ENCODE data around the gene CBLB. TPM values are rescaled to one million over a fixed set of nuclear protein-coding genes. Genes with fewer than 3 reads are reported as not detected.
A peak's percentile ranks its signal among the peaks of the same experiment; 100 is the strongest.

Gene CBLB
- total and polyA plus RNA-seq, 2 experiments from 2014 or later = 36.6 to 41.9 TPM

DNA sequence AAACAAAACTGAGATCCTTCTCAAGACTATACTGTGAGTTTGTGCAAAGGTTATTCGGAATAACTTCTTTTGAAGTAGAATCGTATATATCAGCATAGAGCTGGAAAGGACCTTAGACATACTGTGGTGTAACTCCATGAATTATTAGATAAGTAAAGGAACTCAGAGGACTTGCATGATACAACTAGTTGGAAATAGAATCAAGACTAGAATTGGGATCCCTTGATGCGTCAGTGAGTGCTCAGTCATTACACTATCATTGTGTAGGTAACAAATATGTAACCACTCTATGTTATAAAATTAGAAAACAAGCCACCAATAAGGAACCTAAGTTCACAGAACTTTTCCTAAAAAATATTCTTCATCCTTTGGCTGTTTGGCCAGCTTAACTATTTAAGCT lies 61.1 kb downstream of the CBLB start:
- DNase-seq = no peak
- 95 to 97% methylated on average over 3 of the region's 3 CpGs for WGBS, 2 experiments (ENCODE audit: low coverage in 1 of 2, low lambda C conversion rate in 2 of 2, missing lambda C conversion rate in 2 of 2)
- Histone ChIP-seq H2AFZ (no peak overlapping the region), H3K4me1 (ENCODE audit: insufficient read depth) (peaks cover 67% of the 10 kb centered on the region), H3K27ac (no peak overlapping the region), H3K9me2 (ENCODE audit: insufficient read depth) (no peaks in the 10 kb centered on the region), H3K4me3 (no peak overlapping the region), H3K79me2 (ENCODE audit: insufficient read depth) (peaks cover 100% of the 10 kb centered on the region), H3K9ac (no peak overlapping the region), H3K9me3 (ENCODE audit: low read depth) (no peaks in the 10 kb centered on the region), H4K20me1 (ENCODE audit: insufficient read depth) (peaks cover 4% of the 10 kb centered on the region; the same call in 1 of the 2 replicates), H3K4me2 (ENCODE audit: unreplicated experiment) (no peak overlapping the region), H3F3A (ENCODE audit: insufficient read depth) (peaks cover 68% of the 10 kb centered on the region), H3K27me3 (replicated peaks; ENCODE audit: insufficient read depth) (no peaks in the 10 kb centered on the region), H3K36me3 (ENCODE audit: low read depth) (peaks cover 6% of the 10 kb centered on the region; the same call in 1 of the 2 replicates)
- TF ChIP-seq EZH2phosphoT487 (IDR thresholded peaks at IDR 0.05; ENCODE audit: insufficient read depth, low read depth) (no peak), EZH2 (IDR thresholded peaks at IDR 0.05; ENCODE audit: insufficient read depth, poor library complexity, severe bottlenecking) (no peak)
- in situ Hi-C loops (cut with MboI) = no loop called here

DNA sequence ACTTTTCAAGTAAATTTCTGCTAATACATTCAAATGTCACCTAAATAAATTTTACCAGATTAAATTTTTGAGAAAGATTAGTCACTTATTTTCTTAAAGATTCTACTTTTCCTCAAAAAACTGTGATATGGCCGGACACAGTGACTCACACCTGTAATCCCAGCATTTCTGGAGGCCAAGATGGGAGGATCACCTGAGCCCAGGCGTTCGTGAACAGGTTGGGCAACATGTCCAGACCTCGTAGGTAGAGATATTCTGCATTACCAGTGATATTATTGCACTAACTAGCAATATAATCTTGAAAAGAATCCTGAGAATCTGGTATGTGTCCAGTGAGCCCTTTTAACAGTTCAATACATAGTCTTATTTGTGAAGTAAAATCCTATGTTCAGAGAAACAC lies 61.7 kb downstream of the CBLB start:
- H3K27me3 ChIP-seq (replicated peaks; ENCODE audit: insufficient read depth) = no peaks in the 10 kb centered on the region
- H3K9me2 ChIP-seq (ENCODE audit: insufficient read depth) = no peaks in the 10 kb centered on the region
- no peak for DNase-seq
- TF ChIP-seq EZH2 (IDR thresholded peaks at IDR 0.05; ENCODE audit: insufficient read depth, poor library complexity, severe bottlenecking) = no peak
- H3K36me3 ChIP-seq (ENCODE audit: low read depth) = peaks cover 6% of the 10 kb centered on the region; the same call in 1 of the 2 replicates
- H3K27ac ChIP-seq = peak overlapping the region; percentile 58; the same call in 1 of the 2 replicates
- no peak overlapping the region for H3K4me3 ChIP-seq
- H4K20me1 ChIP-seq (ENCODE audit: insufficient read depth) = peaks cover 4% of the 10 kb centered on the region; the same call in 1 of the 2 replicates
- in situ Hi-C loops (cut with MboI) = no loop called here
- H3F3A ChIP-seq (ENCODE audit: insufficient read depth) = peaks cover 64% of the 10 kb centered on the region
- H2AFZ ChIP-seq = no peak overlapping the region
- peaks cover 62% of the 10 kb centered on the region for H3K4me1 ChIP-seq (ENCODE audit: insufficient read depth)
- no peaks in the 10 kb centered on the region for H3K9me3 ChIP-seq (ENCODE audit: low read depth)
- peaks cover 100% of the 10 kb centered on the region for H3K79me2 ChIP-seq (ENCODE audit: insufficient read depth)
- no peak overlapping the region for H3K4me2 ChIP-seq (ENCODE audit: unreplicated experiment)
- H3K9ac ChIP-seq = no peak overlapping the region
- 98 to 99% methylated on average over 4 of the region's 4 CpGs for WGBS, 2 experiments (ENCODE audit: low coverage in 1 of 2, low lambda C conversion rate in 2 of 2, missing lambda C conversion rate in 2 of 2)

DNA sequence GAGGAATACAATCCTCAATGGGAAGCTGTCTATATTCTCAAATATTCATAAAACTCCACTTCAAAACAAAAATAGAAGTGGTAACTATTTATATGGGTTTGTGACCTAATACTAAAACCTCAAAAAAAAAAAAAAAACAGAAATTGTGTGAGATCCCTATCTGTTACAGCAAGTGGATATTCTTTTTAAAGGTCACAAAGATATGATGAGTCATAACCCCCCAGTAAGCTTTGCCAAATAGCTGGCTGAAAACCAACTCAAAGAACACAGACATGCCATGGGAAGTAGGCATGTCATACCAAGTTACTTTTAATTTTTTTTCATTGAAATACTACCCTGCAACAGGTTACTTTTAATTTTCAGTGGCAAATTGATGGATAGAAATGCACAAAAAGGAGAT lies 62.5 kb downstream of the CBLB start:
- peaks cover 64% of the 10 kb centered on the region for H3F3A ChIP-seq (ENCODE audit: insufficient read depth)
- TF ChIP-seq EZH2phosphoT487 (IDR thresholded peaks at IDR 0.05; ENCODE audit: insufficient read depth, low read depth) = no peak
- no peak for TF ChIP-seq EZH2 (IDR thresholded peaks at IDR 0.05; ENCODE audit: insufficient read depth, poor library complexity, severe bottlenecking)
- peak; percentile 72 for DNase-seq
- peak overlapping the region; percentile 15; the same call in 1 of the 2 replicates for H3K9ac ChIP-seq
- H3K79me2 ChIP-seq (ENCODE audit: insufficient read depth) = peaks cover 100% of the 10 kb centered on the region
- peak overlapping the region; percentile 20 for H3K4me2 ChIP-seq (ENCODE audit: unreplicated experiment)
- in situ Hi-C loops (cut with MboI) = no loop called here
- peak overlapping the region; percentile 58 for H3K27ac ChIP-seq
- H3K4me1 ChIP-seq (ENCODE audit: insufficient read depth) = peaks cover 60% of the 10 kb centered on the region
- peaks cover 4% of the 10 kb centered on the region; the same call in 1 of the 2 replicates for H4K20me1 ChIP-seq (ENCODE audit: insufficient read depth)
- H2AFZ ChIP-seq = no peak overlapping the region
- H3K36me3 ChIP-seq (ENCODE audit: low read depth) = peaks cover 6% of the 10 kb centered on the region; the same call in 1 of the 2 replicates
- no peaks in the 10 kb centered on the region for H3K27me3 ChIP-seq (replicated peaks; ENCODE audit: insufficient read depth)
- H3K4me3 ChIP-seq = no peak overlapping the region
- H3K9me2 ChIP-seq (ENCODE audit: insufficient read depth) = no peaks in the 10 kb centered on the region
- H3K9me3 ChIP-seq (ENCODE audit: low read depth) = no peaks in the 10 kb centered on the region

DNA sequence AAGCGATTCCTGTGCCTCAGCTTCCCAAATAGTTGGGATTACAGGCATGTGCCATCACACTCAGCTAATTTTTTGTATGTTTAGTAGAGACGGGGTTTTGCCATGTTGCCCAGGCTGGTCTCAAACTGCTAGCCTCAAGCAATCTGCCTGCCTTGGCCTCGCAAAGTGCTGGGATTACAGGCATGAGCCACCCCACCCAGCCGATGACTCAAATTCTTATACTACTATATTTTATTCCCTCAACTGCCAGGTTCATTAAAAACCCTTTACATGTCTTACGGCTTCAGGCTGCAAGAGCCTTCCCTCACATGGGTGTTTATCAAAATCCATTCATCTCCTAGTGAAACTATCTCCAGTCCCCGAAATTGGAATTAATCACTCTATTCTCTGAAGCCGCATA lies 63.4 kb downstream of the CBLB start:
- no peak overlapping the region for H3K4me2 ChIP-seq (ENCODE audit: unreplicated experiment)
- no peak overlapping the region for H3K9ac ChIP-seq
- no peaks in the 10 kb centered on the region for H3K9me2 ChIP-seq (ENCODE audit: insufficient read depth)
- peaks cover 100% of the 10 kb centered on the region for H3K79me2 ChIP-seq (ENCODE audit: insufficient read depth)
- H2AFZ ChIP-seq = no peak overlapping the region
- no peaks in the 10 kb centered on the region for H3K27me3 ChIP-seq (replicated peaks; ENCODE audit: insufficient read depth)
- 83 to 87% methylated on average over 7 of the region's 7 CpGs for WGBS, 2 experiments (ENCODE audit: low coverage in 1 of 2, low lambda C conversion rate in 2 of 2, missing lambda C conversion rate in 2 of 2)
- TF ChIP-seq EZH2phosphoT487 (IDR thresholded peaks at IDR 0.05; ENCODE audit: insufficient read depth, low read depth) = no peak
- TF ChIP-seq EZH2 (IDR thresholded peaks at IDR 0.05; ENCODE audit: insufficient read depth, poor library complexity, severe bottlenecking) = no peak
- H3K27ac ChIP-seq = peak overlapping the region; percentile 58
- peaks cover 6% of the 10 kb centered on the region; the same call in 1 of the 2 replicates for H3K36me3 ChIP-seq (ENCODE audit: low read depth)
- no peaks in the 10 kb centered on the region for H3K9me3 ChIP-seq (ENCODE audit: low read depth)
- in situ Hi-C loops (cut with MboI) = no loop called here
- H3K4me3 ChIP-seq = no peak overlapping the region
- peak; percentile 37 for DNase-seq
- H3F3A ChIP-seq (ENCODE audit: insufficient read depth) = peaks cover 65% of the 10 kb centered on the region
- peaks cover 4% of the 10 kb centered on the region; the same call in 1 of the 2 replicates for H4K20me1 ChIP-seq (ENCODE audit: insufficient read depth)
- H3K4me1 ChIP-seq (ENCODE audit: insufficient read depth) = peaks cover 60% of the 10 kb centered on the region
